ENCODE results near the gene CELF2.

CELF2 gene

GRCh38 chr10:11290156-11290890 is 272.7 kb downstream of the CELF2 start:
- no peak for TF ChIP-seq CSDC2 (CRISPR knock-in tag; IDR thresholded peaks at IDR 0.05)
- no peak for TF ChIP-seq OSR1 (CRISPR knock-in tag; IDR thresholded peaks at IDR 0.05)
- no peak for TF ChIP-seq PPARA (CRISPR knock-in tag; IDR thresholded peaks at IDR 0.05; ENCODE audit: borderline replicate concordance)
- TF ChIP-seq ZNF8 (CRISPR knock-in tag; IDR thresholded peaks at IDR 0.05), result no peak
- no peak for TF ChIP-seq ARNTL (CRISPR knock-in tag; IDR thresholded peaks at IDR 0.05; ENCODE audit: borderline replicate concordance, low read depth)
- no peak for TF ChIP-seq ISL1 (CRISPR knock-in tag; IDR thresholded peaks at IDR 0.05)
- ATAC-seq, result no peak

GRCh38 chr10:11292576-11293302 is 275.1 kb downstream of the CELF2 start:
- ATAC-seq, result no peak
- TF ChIP-seq BACH2 (CRISPR knock-in tag; IDR thresholded peaks at IDR 0.05; ENCODE audit: borderline replicate concordance) (no peak), ARNTL (CRISPR knock-in tag; IDR thresholded peaks at IDR 0.05; ENCODE audit: borderline replicate concordance, low read depth) (no peak), ZNF8 (CRISPR knock-in tag; IDR thresholded peaks at IDR 0.05) (no peak), CSRNP3 (CRISPR knock-in tag; IDR thresholded peaks at IDR 0.05) (no peak), POU6F1 (CRISPR knock-in tag; IDR thresholded peaks at IDR 0.05; ENCODE audit: borderline replicate concordance, low read depth) (no peak)

- ATAC-seq, result no peak
- TF ChIP-seq ZNF70 (CRISPR knock-in tag; IDR thresholded peaks at IDR 0.05) (no peak), PATZ1 (CRISPR knock-in tag; IDR thresholded peaks at IDR 0.05; ENCODE audit: borderline replicate concordance) (no peak), PPARA (CRISPR knock-in tag; IDR thresholded peaks at IDR 0.05; ENCODE audit: borderline replicate concordance) (no peak), CSRNP3 (CRISPR knock-in tag; IDR thresholded peaks at IDR 0.05) (no peak), ZFP3 (CRISPR knock-in tag; IDR thresholded peaks at IDR 0.05) (no peak), GLIS3 (CRISPR knock-in tag; IDR thresholded peaks at IDR 0.05) (no peak), POU6F1 (CRISPR knock-in tag; IDR thresholded peaks at IDR 0.05; ENCODE audit: borderline replicate concordance, low read depth) (no peak)
These were observed 275.7 kb downstream of the CELF2 start for GRCh38 chr10:11293332-11293731.

GRCh38 chr10:11294831-11295450 is 277.3 kb downstream of the CELF2 start:
- ATAC-seq, result no peak
- TF ChIP-seq TSHZ2 (CRISPR knock-in tag; IDR thresholded peaks at IDR 0.05), result no peak
- TF ChIP-seq ZFP3 (CRISPR knock-in tag; IDR thresholded peaks at IDR 0.05), result no peak
- TF ChIP-seq RARB (CRISPR knock-in tag; IDR thresholded peaks at IDR 0.05), result no peak
- TF ChIP-seq CSDC2 (CRISPR knock-in tag; IDR thresholded peaks at IDR 0.05), result no peak
- TF ChIP-seq PATZ1 (CRISPR knock-in tag; IDR thresholded peaks at IDR 0.05; ENCODE audit: borderline replicate concordance), result no peak
- no peak for TF ChIP-seq ZFP30 (CRISPR knock-in tag; IDR thresholded peaks at IDR 0.05)
- TF ChIP-seq CREB5 (CRISPR knock-in tag; IDR thresholded peaks at IDR 0.05; ENCODE audit: low read depth), result no peak
- no peak for TF ChIP-seq ZNF565 (CRISPR knock-in tag; conservative IDR thresholded peaks at IDR 0.05; ENCODE audit: low read depth)
- no peak for TF ChIP-seq PPARA (CRISPR knock-in tag; IDR thresholded peaks at IDR 0.05; ENCODE audit: borderline replicate concordance)

All from SK-N-SH treated with all-trans-retinoic acid at 6 μM for 48 hours (cell line).